K562 (cell line): Measurements from ENCODE around the gene COG4. TPM values are rescaled to one million over a fixed set of nuclear protein-coding genes. Genes with fewer than 3 reads are reported as not detected.
A peak's percentile ranks its signal among the peaks of the same experiment; 100 is the strongest.

Source experiments
- ATAC-seq: fragments of 200-7000 bp; cut with Tn5 transposase; 3 replicates; pipeline ENCODE4 v1.9.1; 2020; ENCODE audit warnings: moderate library complexity
- BruUV-seq: library from RNA; stranded (reverse); fragments of 400-500 nt; replicated peaks from 2 replicates; lab custom pipeline; 2021; lab: Mats Ljungman, UMichigan
- CTCF ChIA-PET: fragments of 300-600 bp; formaldehyde crosslinking; extraction: SDS; loops from one replicate; lab custom pipeline; 2021; ENCODE audit warnings: low intra/inter-chr PET ratio; lab: Yijun Ruan, JAX
- POLR2A ChIA-PET: fragments of 300-600, 350-650 bp; sonication (Branson Sonifier 250); formaldehyde crosslinking; extraction: SDS; loops from one replicate; lab custom pipeline; 2021; ENCODE audit warnings: antibody characterized with exemption, inconsistent platforms; lab: Yijun Ruan, JAX
- DNase-seq, 4 experiments: peaks; one replicate each; pipeline versions ENCODE4 v3.0.0 to v3.0.0-alpha.2; 2011 to 2018; ENCODE audit warnings: low spot score in 3 of 4, mixed read lengths in 3 of 4; ENCODE audit errors: extremely low read depth in 1 of 4
- FAIRE-seq: peaks from 2 replicates; lab custom pipeline; 2011; peaks lifted over from hg19 to GRCh38; lab: Jason Lieb, UNC
- H2AFZ ChIP-seq: 2 replicates; pipeline ENCODE4 v1.6.0; 2011; ENCODE audit warnings: low read depth, low read length, control low read depth, inconsistent platforms
- H3K27ac ChIP-seq: fragments of 200-600 bp; 3 replicates; pipeline ENCODE4 v1.8.0; 2011; ENCODE audit warnings: low read depth, mild to moderate bottlenecking, control low read depth, inconsistent platforms, low read length, moderate library complexity, mixed read lengths; ENCODE audit errors: extremely low read depth
- H3K27me3 ChIP-seq, 2 experiments: fragments of 300-600 bp in 1 of 2; 2 replicates in 1 of 2; 3 replicates in 1 of 2; pipeline versions ENCODE4 v1.6.0 to v1.8.0; 2011; ENCODE audit warnings: inconsistent platforms in 2 of 2, low read length in 2 of 2, mild to moderate bottlenecking in 1 of 2, mixed read lengths in 1 of 2, moderate library complexity in 1 of 2; ENCODE audit not compliant: control insufficient read depth in 2 of 2, insufficient read depth in 2 of 2
- H3K36me3 ChIP-seq: fragments of 300-600 bp; 3 replicates; pipeline ENCODE4 v1.8.0; 2011; ENCODE audit warnings: mild to moderate bottlenecking, low read length, inconsistent platforms; ENCODE audit not compliant: control insufficient read depth, insufficient read depth
- H3K4me1 ChIP-seq, 2 experiments: fragments of 200-600 bp in 1 of 2; replicated peaks in 1 of 2; 2 replicates in 1 of 2; 3 replicates in 1 of 2; pipeline versions ENCODE4 v1.5.1 to v1.8.0; 2011; ENCODE audit warnings: inconsistent platforms in 2 of 2, low read length in 2 of 2, mild to moderate bottlenecking in 1 of 2, mixed read lengths in 1 of 2, moderate library complexity in 1 of 2; ENCODE audit not compliant: control insufficient read depth in 2 of 2, insufficient read depth in 2 of 2
- H3K4me2 ChIP-seq: 2 replicates; pipeline ENCODE4 v1.6.1; 2011; ENCODE audit warnings: low read length, control low read depth, inconsistent platforms, mixed read lengths; ENCODE audit not compliant: insufficient read depth
- H3K4me3 ChIP-seq: fragments of 200-600 bp; sonication (generic), shearing (Covaris generic); 2 replicates; pipeline ENCODE4 v1.5.1; 2016; ENCODE audit warnings: control low read depth, inconsistent platforms
- H3K79me2 ChIP-seq: fragments of 200-600 bp; 3 replicates; pipeline ENCODE4 v1.8.0; 2011; ENCODE audit warnings: low read length, inconsistent platforms; ENCODE audit not compliant: control insufficient read depth, insufficient read depth
- H3K9ac ChIP-seq, 2 experiments: 2 replicates each; pipeline versions ENCODE4 v1.6.0 to v1.6.1; 2011; ENCODE audit warnings: low read depth in 2 of 2, low read length in 2 of 2, control low read depth in 1 of 2, inconsistent platforms in 1 of 2, mild to moderate bottlenecking in 1 of 2, mixed read lengths in 1 of 2; ENCODE audit not compliant: insufficient read depth in 1 of 2
- H3K9me1 ChIP-seq: one replicate; pipeline ENCODE4 v1.6.0; 2011; ENCODE audit warnings: inconsistent platforms, mild to moderate bottlenecking, low read length, moderate library complexity; ENCODE audit not compliant: control insufficient read depth, insufficient read depth
- H3K9me3 ChIP-seq: replicated peaks from 2 replicates; pipeline ENCODE4 v1.5.1; 2011; ENCODE audit warnings: low read depth, low read length, inconsistent platforms; ENCODE audit not compliant: control insufficient read depth, insufficient read depth
- H4K20me1 ChIP-seq: replicated peaks from 2 replicates; pipeline ENCODE4 v1.6.1; 2011; ENCODE audit warnings: low read length, inconsistent platforms, mixed read lengths; ENCODE audit not compliant: control insufficient read depth, insufficient read depth
- GTF2A2 ChIP-seq: IDR thresholded peaks from 2 replicates; pipeline ENCODE4 v1.6.1; 2016; ENCODE audit warnings: mild to moderate bottlenecking, missing genetic modification characterization, missing compliant biosample characterization
- MED1 ChIP-seq: sonication (generic); formaldehyde crosslinking; IDR thresholded peaks from 2 replicates; pipeline ENCODE4 v1.8.1; 2023; ENCODE audit warnings: missing genetic modification reagents, borderline replicate concordance
- NUFIP1 ChIP-seq: fragments of 450-650 bp; IDR thresholded peaks from 2 replicates; pipeline ENCODE4 v1.6.1; 2018; ENCODE audit not compliant: partially characterized antibody
- POLR3G ChIP-seq: IDR thresholded peaks from 2 replicates; pipeline ENCODE4 v1.6.1; 2011; ENCODE audit not compliant: insufficient read length, insufficient replicate concordance; ENCODE audit errors: extremely low read depth
- RAD51 ChIP-seq: fragments of 450-650 bp; IDR thresholded peaks from 2 replicates; pipeline ENCODE4 v1.7.1; 2016; ENCODE audit warnings: low read depth, mild to moderate bottlenecking, borderline replicate concordance
- U2AF2 ChIP-seq: fragments of 200-400 bp; formaldehyde crosslinking; optimal IDR thresholded peaks from 2 replicates; pipeline ENCODE3; 2017; ENCODE audit warnings: low read depth, mild to moderate bottlenecking, low read length
- ZNF174 ChIP-seq: fragments of 250-450 bp; sonication (Bioruptor Pico); IDR thresholded peaks from 2 replicates; pipeline ENCODE4 v1.4.0; 2020; ENCODE audit warnings: mild to moderate bottlenecking
- WGBS: fragments of 100-300 bp; shearing (Covaris generic); methylation state at CpG from one replicate; pipeline ENCODE4 v1.1.6; 2016; ENCODE audit warnings: low coverage, mixed read lengths; ENCODE audit not compliant: insufficient coverage; ENCODE audit errors: missing lambda C conversion rate; 5-methylcytosine and 5-hydroxymethylcytosine counted together
- in situ Hi-C: fragments of 300-500 bp; cut with MboI; formaldehyde crosslinking; loops from 4 replicates; pipeline ENCODE4 v1.15.0; 2018; ENCODE audit warnings: inconsistent platforms, mixed read lengths
- intact Hi-C: fragments of 100-400 bp; cut with micrococcal nuclease; formaldehyde crosslinking; loops from 2 replicates; pipeline ENCODE4 v1.14.2; 2022
- polyA plus RNA-seq, 8 experiments: library from polyadenylated mRNA; depleted of rRNA in 4 of 8; stranded (reverse) in 5 of 8; unstranded in 3 of 8; fragments of >200 nt; fragmentation: Nextera tagmentation in 2 of 8; fragmentation: Illumina TruSeq in 1 of 8; extraction: Ambion mirVana in 2 of 8; extraction: Trizol in 1 of 8; gene quantifications; 2 replicates each; pipeline versions ENCODE4 v1.2.1 to v1.2.3, GENCODE V29; 2011 to 2014; ENCODE audit warnings: inconsistent platforms in 1 of 8, missing spikeins in 1 of 8
- total RNA-seq, 7 experiments: library from RNA; depleted of rRNA in 6 of 7; stranded (reverse); fragments of >200 nt in 6 of 7; fragmentation: Illumina TruSeq in 2 of 7; extraction: Trizol in 2 of 7; gene quantifications; 2 replicates each; pipeline versions ENCODE4 v1.2.1 to v1.2.3, GENCODE V29; 2011 to 2021; ENCODE audit warnings: low replicate concordance in 1 of 7

Gene COG4
- total and polyA plus RNA-seq, 9 of the 15 experiments (the other 6 are each of a cell fraction or from before 2014, with no cell fraction given) = 13.7 to 73.9 (median 44.2) TPM

DNA sequence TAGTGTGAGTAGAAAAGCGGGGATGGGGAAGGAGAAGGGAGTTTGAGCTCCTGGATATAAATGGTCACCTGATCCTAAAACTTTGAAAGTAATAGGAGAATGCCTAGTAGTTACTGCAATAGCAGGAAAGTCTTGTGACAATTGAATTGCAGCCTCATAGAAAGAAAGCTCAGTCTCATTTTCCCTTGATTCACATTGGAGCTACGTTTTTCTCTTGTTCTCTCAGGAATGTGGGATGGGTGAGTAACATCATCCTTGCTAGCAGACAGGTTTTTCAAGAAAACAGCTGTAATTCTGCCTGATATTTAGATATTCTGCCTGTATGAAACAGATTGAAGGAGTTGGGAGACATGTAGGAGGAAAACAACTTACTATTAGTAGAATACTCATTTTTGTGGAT, 25.6 kb upstream of the COG4 start:
- H3K79me2 ChIP-seq = peaks cover 87% of the 10 kb centered on the region
- H3K27me3 ChIP-seq = no peaks in the 10 kb centered on the region
- no peaks in the 10 kb centered on the region for H3K4me1 ChIP-seq
- 95% methylated on average over 2 of the region's 2 CpGs for WGBS
- no peak for ATAC-seq
- no peaks in the 10 kb centered on the region for H3K9me1 ChIP-seq
- H3K4me3 ChIP-seq = no peak overlapping the region
- ChIA-PET POLR2A (interaction anchor here (0.6 to 1.9 kb wide), 3 partner anchors 9 to 17 kb away, joined by 3 to 5 read pairs (median 3); no protein-coding TSS in a partner anchor), CTCF (no interaction called here)
- H4K20me1 ChIP-seq = peaks cover 25% of the 10 kb centered on the region
- TF ChIP-seq POLR3G = no peak
- no peak for TF ChIP-seq NUFIP1
- TF ChIP-seq RAD51 = no peak
- no peak for TF ChIP-seq ZNF174 (CRISPR knock-in tag)
- TF ChIP-seq MED1 (CRISPR knock-in tag) = no peak
- TF ChIP-seq U2AF2 = no peak
- TF ChIP-seq GTF2A2 (tag) = no peak
- BruUV-seq = TSS peak; percentile 16
- H3K36me3 ChIP-seq = peaks cover 96% of the 10 kb centered on the region
- intact Hi-C loops = no loop called here
- H3K27ac ChIP-seq = no peak overlapping the region
- in situ Hi-C loops = loop anchor here (10.0 kb wide), 1 partner anchor 284 kb away; no protein-coding TSS in a partner anchor
- no peak overlapping the region for H3K9ac ChIP-seq
- H3K4me2 ChIP-seq = no peak overlapping the region
- no peaks in the 10 kb centered on the region for H3K9me3 ChIP-seq
- FAIRE-seq = no peak
- H2AFZ ChIP-seq = no peak overlapping the region
- DNase-seq = no peak
